Astrocyte of the cerebellum (primary cell): ENCODE measurements around the gene ADGRB2.

Experiments
- DNase-seq: peaks from one replicate; pipeline ENCODE4 v3.0.0-alpha.2; 2011; ENCODE audit warnings: low read depth
- H3K4me3 ChIP-seq: 2 replicates; pipeline ENCODE4 v1.5.1; 2011; ENCODE audit warnings: mild to moderate bottlenecking, low read depth, low read length, moderate library complexity
- CTCF ChIP-seq: IDR thresholded peaks from 2 replicates; pipeline ENCODE4 v1.5.1; 2012; ENCODE audit warnings: low read length, low read depth, moderate library complexity, mild to moderate bottlenecking; ENCODE audit errors: missing control alignments
- in situ Hi-C: cut with HindIII; loops from 2 replicates; pipeline ENCODE4 v1.10.0; 2017; ENCODE audit warnings: low sequenced_read_pairs

The ADGRB2 gene

GRCh38 chr1:31693231-31693630 is 70.9 kb downstream of the ADGRB2 start:
- TF ChIP-seq CTCF, result no peak
- H3K4me3 ChIP-seq, result no peak overlapping the region
- DNase-seq, result no peak
- in situ Hi-C loops, result no loop called here

GRCh38 chr1:31691951-31692350 is 72.2 kb downstream of the ADGRB2 start:
- in situ Hi-C loops, result no loop called here
- no peak for DNase-seq

GRCh38 chr1:31691446-31691845 is 72.7 kb downstream of the ADGRB2 start:
- H3K4me3 ChIP-seq, result no peak overlapping the region
- TF ChIP-seq CTCF, result no peak
- in situ Hi-C loops, result no loop called here
- DNase-seq, result no peak

More at GRCh38 chr1:31691951-31692350, 72.2 kb downstream of the ADGRB2 start:
- no peak overlapping the region for H3K4me3 ChIP-seq
- TF ChIP-seq CTCF, result no peak

GRCh38 chr1:31690921-31691320 is 73.2 kb downstream of the ADGRB2 start:
- no peak for DNase-seq
- in situ Hi-C loops, result no loop called here
- no peak overlapping the region for H3K4me3 ChIP-seq
- TF ChIP-seq CTCF, result no peak

GRCh38 chr1:31689854-31690253 is 74.3 kb downstream of the ADGRB2 start:
- TF ChIP-seq CTCF, result no peak
- in situ Hi-C loops, result no loop called here
- peak; percentile 88 for DNase-seq

GRCh38 chr1:31689379-31689778 is 74.8 kb downstream of the ADGRB2 start:
- in situ Hi-C loops, result no loop called here
- H3K4me3 ChIP-seq, result no peak overlapping the region
- TF ChIP-seq CTCF, result no peak
- DNase-seq, result no peak

More at GRCh38 chr1:31689854-31690253, 74.3 kb downstream of the ADGRB2 start:
- no peak overlapping the region for H3K4me3 ChIP-seq
